Measurements from ENCODE around the gene ZNF19.

DNA sequence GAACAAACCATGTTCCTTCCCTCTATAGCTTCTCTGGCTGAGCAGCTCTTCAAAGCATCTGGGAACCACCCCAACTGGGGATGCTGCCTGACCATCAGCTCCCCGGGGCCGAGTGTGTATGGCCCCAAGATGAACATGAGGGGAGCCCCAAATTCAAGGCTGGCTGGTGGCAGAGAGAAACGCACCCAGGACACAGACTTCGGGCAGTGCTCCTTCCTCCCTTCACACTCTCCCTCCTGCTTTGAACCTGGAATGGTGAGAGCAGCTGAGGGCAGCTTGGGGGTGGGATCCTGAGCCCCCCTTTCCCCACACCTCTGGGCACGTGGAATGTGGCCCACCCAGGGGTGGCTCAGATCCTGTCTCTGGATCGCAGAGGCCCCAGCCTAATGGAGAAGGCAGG, 64.5 kb downstream of the ZNF19 start:
- TF ChIP-seq CTCF (IDR thresholded peaks at IDR 0.05) (no peak), EP300 (IDR thresholded peaks at IDR 0.05) (no peak)

Measured in esophagus muscularis mucosa (tissue), 3 donors.